ENCODE results near the gene NCF1.
"Not testable (repeated sequence)": the region's sequence is repeated elsewhere in the genome, so short reads cannot be mapped to it uniquely, and the experiment has no call there.

NCF1 gene

GRCh38 chr7:74773760-74774750 lies at the start of gene NCF1:
Gene NCF1 (plus strand): TSS chr7:74774011. CDS start chr7:74774032, 21 bp downstream.
- not testable (repeated sequence) for DNase-seq

DNA sequence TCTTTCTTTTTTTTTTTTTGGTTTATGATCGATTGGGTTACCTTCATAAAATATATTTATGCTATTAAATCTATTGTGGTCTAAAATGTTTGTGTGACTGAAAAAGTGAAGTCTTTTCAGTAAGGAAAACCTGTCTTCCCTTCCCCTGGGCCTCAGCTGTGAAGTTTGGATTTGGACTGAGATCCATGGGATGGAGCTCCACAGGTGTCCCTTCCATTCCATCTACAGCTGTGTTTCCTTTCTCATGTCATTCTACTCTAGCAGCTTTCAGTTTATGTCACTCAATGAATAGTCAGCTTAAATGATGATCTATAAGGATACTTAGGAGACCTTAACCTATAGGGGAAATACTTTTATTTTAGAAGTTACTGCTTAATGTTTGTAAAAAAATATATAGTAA lies 48.0 kb upstream of the NCF1 start:
- no peak for DNase-seq

DNA sequence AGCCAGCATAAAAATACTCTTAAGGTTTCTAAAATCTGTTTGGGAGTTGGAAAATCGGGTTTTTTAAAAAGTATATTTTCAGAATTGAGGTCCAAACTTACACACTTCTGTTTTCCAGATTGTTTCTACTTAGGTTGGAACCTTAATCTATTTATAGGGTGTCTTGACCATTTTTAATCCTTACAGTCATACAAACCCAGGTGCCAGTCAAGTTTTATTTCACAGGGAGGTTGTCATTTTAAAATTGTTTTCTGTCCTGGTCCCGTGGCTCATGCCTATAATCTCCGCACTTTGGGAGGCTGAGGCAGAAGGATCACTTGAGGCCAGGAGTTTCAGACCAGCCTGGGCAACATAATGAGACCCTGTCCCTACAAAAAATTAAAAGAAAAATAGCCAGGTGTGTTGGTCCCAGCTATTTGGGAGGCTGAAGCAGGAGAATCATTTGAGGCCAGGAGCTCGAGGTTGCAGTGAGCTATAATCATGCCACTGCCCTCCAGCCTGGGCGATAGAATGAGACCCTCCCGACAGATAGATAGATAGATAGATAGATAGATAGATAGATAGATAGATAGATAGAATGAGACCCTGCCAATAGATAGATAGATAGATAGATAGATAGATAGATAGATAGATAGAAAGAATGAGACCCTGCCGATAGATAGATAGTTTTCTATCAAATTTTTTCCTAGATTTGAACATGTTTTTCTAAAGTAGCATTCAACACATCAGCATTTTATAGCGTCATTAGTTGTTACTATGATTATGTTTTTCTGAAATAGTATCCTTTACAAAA lies 47.3 kb upstream of the NCF1 start:
- DNase-seq = no peak

GRCh38 chr7:74728686-74729085 lies 45.1 kb upstream of the NCF1 start:
- not testable (repeated sequence) for DNase-seq

GRCh38 chr7:74730186-74730585 lies 43.6 kb upstream of the NCF1 start:
- DNase-seq = not testable (repeated sequence)

- DNase-seq = not testable (repeated sequence)
Observed at GRCh38 chr7:74739974-74740703, 33.7 kb upstream of the NCF1 start.

GRCh38 chr7:74743936-74744557 lies 29.8 kb upstream of the NCF1 start:
- DNase-seq = not testable (repeated sequence)

DNA sequence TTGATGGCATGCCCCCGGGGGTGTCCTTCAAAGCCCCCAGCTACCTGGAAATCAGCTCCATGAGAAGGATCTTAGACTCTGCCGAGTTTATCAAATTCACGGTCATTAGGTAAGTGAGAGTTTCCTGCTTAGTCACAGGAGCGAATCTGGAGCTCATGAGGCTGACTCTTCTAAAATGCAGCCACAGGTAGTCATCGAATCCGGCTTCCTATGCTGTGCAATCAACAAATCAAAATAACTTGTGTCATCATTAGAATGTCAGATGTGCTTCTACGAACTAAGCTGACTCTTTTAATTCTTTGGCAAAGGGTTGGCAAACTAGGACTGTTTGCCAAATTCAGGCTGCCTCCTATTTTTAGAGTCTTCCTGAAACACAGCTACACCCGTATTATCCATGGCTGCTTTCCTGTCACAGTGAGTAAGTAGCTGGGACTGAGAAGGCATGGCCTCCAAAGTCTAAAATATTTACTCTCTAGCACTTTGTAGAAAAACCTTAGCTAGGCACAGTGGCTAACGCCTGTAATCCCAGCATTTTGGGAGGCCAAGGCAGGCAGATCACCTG lies 19.8 kb upstream of the NCF1 start:
- DNase-seq = not testable (repeated sequence)

- DNase-seq = not testable (repeated sequence)
Observed at GRCh38 chr7:74756673-74757072, 17.1 kb upstream of the NCF1 start.

GRCh38 chr7:74758268-74758667 lies 15.5 kb upstream of the NCF1 start:
- not testable (repeated sequence) for DNase-seq

DNA sequence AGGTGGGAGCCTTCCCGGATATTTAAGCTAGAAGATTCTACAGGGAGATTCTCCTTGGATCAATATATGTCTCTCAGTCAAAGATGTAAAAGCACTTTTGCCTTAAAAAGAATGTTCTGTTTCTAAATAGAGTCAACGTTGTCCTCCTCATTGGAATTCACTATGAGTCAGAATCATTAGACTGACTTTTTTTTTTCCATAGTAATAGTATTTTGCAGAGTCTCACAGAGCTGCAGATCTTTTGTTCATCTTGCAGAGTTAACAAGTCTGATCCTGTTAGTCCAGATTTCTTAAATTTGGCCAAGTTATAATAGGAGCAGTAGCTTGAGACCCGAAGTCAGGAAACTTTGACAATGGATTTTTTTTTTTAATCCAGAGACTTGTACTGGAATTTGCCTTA lies 14.8 kb upstream of the NCF1 start:
- DNase-seq = not testable (repeated sequence)

GRCh38 chr7:74765205-74765918 lies 8.4 kb upstream of the NCF1 start:
- not testable (repeated sequence) for DNase-seq

- DNase-seq = not testable (repeated sequence)
Observed at GRCh38 chr7:74766509-74766908, 7.3 kb upstream of the NCF1 start.

GRCh38 chr7:74766991-74767390 lies 6.8 kb upstream of the NCF1 start:
- not testable (repeated sequence) for DNase-seq

DNA sequence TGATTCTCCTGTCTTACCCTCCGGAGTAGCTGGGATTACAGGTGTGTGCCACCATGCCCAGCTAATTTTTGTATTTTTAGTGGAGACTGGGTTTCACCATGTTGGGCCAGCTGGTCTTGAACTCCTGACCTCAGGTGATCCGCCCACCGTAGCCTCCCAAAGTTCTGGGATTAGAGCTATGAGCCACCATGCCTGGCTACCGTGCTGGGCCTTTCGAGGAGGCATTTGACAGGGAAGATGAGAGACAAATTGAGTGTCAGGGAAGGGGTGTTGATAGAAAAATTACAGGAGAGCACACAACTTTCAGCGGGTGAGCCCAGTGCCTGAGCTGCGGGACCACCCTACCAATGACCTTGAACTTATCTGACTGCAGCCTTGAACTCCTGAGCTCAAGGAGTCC lies 3.7 kb upstream of the NCF1 start:
- not testable (repeated sequence) for DNase-seq

- DNase-seq = not testable (repeated sequence)
Observed at GRCh38 chr7:74772093-74772492, 1.7 kb upstream of the NCF1 start.

DNA sequence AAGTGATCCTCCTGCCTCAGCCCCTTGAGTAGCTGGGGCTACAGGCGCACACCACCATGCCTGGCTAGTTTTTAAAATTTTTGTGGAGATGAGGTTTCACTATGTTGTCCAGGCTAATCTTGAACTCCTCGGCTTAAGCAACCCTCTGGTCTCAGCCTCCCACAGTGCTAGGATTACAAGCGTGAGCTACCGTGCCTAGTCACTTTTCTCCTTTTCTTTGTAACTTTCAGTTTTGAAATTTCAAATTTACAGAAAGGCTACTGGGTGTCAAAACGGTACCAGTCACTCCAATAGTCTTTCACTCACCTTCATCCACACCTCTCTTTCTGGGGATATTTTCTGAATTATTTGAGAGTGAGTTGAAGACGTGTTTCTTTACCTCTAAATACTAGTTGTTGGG lies 1.3 kb downstream of the NCF1 start:
- DNase-seq = not testable (repeated sequence)

- DNase-seq = not testable (repeated sequence)
Observed at GRCh38 chr7:74779053-74779452, 5.2 kb downstream of the NCF1 start.

DNA sequence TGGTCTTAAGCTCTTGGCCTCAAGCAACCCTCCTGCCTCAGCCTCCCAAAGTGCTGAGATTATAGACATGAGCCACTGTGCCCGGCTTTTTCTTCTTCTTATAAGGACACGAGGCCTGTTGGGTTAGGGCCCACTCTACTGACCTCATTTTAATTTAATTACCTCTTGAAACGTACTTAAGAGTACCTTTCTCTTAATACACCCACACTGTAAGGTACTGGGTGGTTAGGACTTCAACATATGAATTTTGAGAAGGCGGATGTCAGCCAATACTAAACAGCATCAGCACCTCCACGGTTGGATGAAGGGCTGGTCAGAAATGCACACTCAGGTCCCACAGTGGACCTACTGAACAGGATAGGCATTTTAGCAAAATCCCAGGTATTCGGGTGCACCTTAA lies 7.9 kb downstream of the NCF1 start:
- not testable (repeated sequence) for DNase-seq

GRCh38 chr7:74783595-74783994 lies 9.8 kb downstream of the NCF1 start:
- DNase-seq = not testable (repeated sequence)

Data from retina (tissue), 1 donor.